ENCODE data around the gene TSGA10IP.

TSGA10IP gene

DNA sequence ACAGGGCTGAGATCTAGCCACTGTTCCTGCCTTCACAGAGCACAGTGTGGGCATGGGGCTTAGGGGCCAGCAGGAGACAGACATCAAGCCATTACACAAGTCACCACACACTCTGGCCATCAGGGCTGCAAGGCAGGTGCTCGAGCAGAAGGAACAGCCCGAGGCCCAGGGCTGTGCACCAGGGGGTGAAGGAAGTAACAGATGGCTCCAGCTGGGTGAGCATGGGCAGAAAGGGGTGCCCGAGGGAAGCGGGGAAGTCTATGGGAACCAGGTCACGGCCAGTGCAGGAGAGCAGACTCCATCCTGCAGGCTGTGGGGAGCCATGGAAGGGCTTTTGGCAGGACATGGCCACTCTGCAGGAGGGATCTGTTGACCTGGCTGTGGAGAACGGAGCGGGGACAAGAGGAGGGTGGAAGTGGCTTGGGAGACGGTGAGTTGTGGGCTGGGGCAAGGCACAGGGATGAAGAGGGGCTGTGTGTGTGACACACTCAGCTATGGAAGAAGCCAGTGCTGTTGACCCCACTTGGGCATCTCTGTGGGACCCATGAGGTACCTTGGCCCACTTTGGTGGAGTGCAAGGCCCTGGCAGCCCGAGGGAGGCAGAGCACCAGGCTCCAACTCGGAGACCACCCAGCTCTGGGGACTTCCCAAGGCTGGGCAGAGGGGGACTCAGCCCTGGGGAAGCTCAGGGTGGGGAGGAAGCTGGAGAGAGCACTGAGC, 30.0 kb upstream of the TSGA10IP start:
- peak overlapping the region; percentile 55 for H3K4me2 ChIP-seq (ENCODE audit: low read length, poor library complexity, severe bottlenecking)
- H4K8ac ChIP-seq (ENCODE audit: low read length): peak overlapping the region; percentile 99
- peak overlapping the region in 1 of 2 experiments; percentile 4 for H3K4me3 ChIP-seq (ENCODE audit: insufficient read depth in 1 of 2, low read depth in 1 of 2, low read length in 2 of 2)
- H2BK5ac ChIP-seq (ENCODE audit: low read depth, low read length, poor library complexity, severe bottlenecking): peak overlapping the region; percentile 99
- DNase-seq: peak; percentile 51
- H4K91ac ChIP-seq (ENCODE audit: low read length): peak overlapping the region; percentile 100
- H3K27me3 ChIP-seq (ENCODE audit: control insufficient read depth in 1 of 2, insufficient read depth in 1 of 2, low read length in 2 of 2): no peaks in the 10 kb centered on the region
- peak overlapping the region; percentile 98 to 99 for H3K18ac ChIP-seq (ENCODE audit: low read depth in 1 of 2, low read length in 2 of 2)
- peak overlapping the region; percentile 87 for H3K9ac ChIP-seq (ENCODE audit: low read length)
- peak overlapping the region; percentile 3 to 92 for H3K23ac ChIP-seq (ENCODE audit: low read length in 2 of 2)
- no peak overlapping the region for H2AFZ ChIP-seq (ENCODE audit: low read depth, low read length)
- peak overlapping the region; percentile 97 for H3K4ac ChIP-seq (ENCODE audit: low read depth in 1 of 2, low read length in 2 of 2)
- H2BK15ac ChIP-seq (ENCODE audit: low read depth, poor library complexity, severe bottlenecking): peak overlapping the region; percentile 96
- H3K36me3 ChIP-seq (ENCODE audit: control insufficient read depth in 1 of 2, insufficient read depth in 2 of 2, low read depth in 1 of 2, low read length in 2 of 2): peaks cover 11 to 18% of the 10 kb centered on the region in 2 experiments
- H3K14ac ChIP-seq (ENCODE audit: low read length in 2 of 2): peak overlapping the region in 1 of 2 experiments; percentile 84
- peak overlapping the region; percentile 99 for H3K27ac ChIP-seq (ENCODE audit: low read length, poor library complexity, severe bottlenecking)
- peak overlapping the region; percentile 94 to 100 for H2BK12ac ChIP-seq (ENCODE audit: low read length in 2 of 2)
- peak overlapping the region; percentile 100 for H2AK5ac ChIP-seq (ENCODE audit: low read length, severe bottlenecking)
- peak overlapping the region; percentile 100 for H2BK120ac ChIP-seq (ENCODE audit: low read depth, low read length)
- WGBS: 31% methylated on average over 9 of the region's 10 CpGs
- peaks cover 63% of the 10 kb centered on the region for H3K4me1 ChIP-seq (ENCODE audit: control insufficient read depth, insufficient read depth, low read depth, low read length)
- H3K9me3 ChIP-seq (ENCODE audit: control insufficient read depth, low read length): no peaks in the 10 kb centered on the region
- peaks cover 14% of the 10 kb centered on the region for H3K79me1 ChIP-seq (replicated peaks; ENCODE audit: low read length, poor library complexity, severe bottlenecking)

GRCh38 chr11:65915821-65916251, 29.4 kb upstream of the TSGA10IP start:
- peak overlapping the region; percentile 93 for H2AK5ac ChIP-seq (ENCODE audit: low read length, severe bottlenecking)
- WGBS: 0% methylated on average over 12 of the region's 13 CpGs

DNA sequence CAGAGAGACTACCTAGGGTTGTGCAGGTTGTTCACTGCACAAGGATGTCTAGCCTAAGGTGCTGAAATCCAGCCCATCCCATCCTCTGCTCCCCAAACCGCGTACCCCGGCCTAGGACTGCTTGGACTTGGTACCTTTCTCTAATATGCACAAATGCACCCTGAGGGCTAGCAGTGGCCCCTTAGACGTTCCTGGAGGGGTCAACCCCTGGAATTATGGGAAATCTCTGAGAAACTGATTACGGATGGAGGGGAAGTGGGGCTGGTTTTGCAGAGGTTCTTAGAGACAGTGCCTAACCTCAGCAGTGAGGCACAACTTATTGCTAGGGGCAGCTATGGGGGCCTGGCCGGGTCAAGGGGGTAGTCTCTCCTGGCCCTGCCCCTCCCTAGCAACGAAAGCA, 28.9 kb upstream of the TSGA10IP start:
- H3K27ac ChIP-seq (ENCODE audit: low read length, poor library complexity, severe bottlenecking): peak overlapping the region; percentile 99
- peak overlapping the region; percentile 1 for H3K4me2 ChIP-seq (ENCODE audit: low read length, poor library complexity, severe bottlenecking)
- H3K18ac ChIP-seq (ENCODE audit: low read depth in 1 of 2, low read length in 2 of 2): peak overlapping the region; percentile 81 to 97
- H3K23ac ChIP-seq (ENCODE audit: low read length in 2 of 2): peak overlapping the region in 1 of 2 experiments; percentile 71
- peak overlapping the region; percentile 93 for H2AK5ac ChIP-seq (ENCODE audit: low read length, severe bottlenecking)
- DNase-seq: no peak
- H3K79me1 ChIP-seq (replicated peaks; ENCODE audit: low read length, poor library complexity, severe bottlenecking): peaks cover 16% of the 10 kb centered on the region
- peaks cover 69% of the 10 kb centered on the region for H3K4me1 ChIP-seq (ENCODE audit: control insufficient read depth, insufficient read depth, low read depth, low read length)
- no peaks in the 10 kb centered on the region for H3K27me3 ChIP-seq (ENCODE audit: control insufficient read depth in 1 of 2, insufficient read depth in 1 of 2, low read length in 2 of 2)
- H4K8ac ChIP-seq (ENCODE audit: low read length): peak overlapping the region; percentile 86
- H3K36me3 ChIP-seq (ENCODE audit: control insufficient read depth in 1 of 2, insufficient read depth in 2 of 2, low read depth in 1 of 2, low read length in 2 of 2): peaks cover 22 to 26% of the 10 kb centered on the region in 2 experiments
- H2BK12ac ChIP-seq (ENCODE audit: low read length in 2 of 2): peak overlapping the region; percentile 75 to 95
- H2BK120ac ChIP-seq (ENCODE audit: low read depth, low read length): peak overlapping the region; percentile 89
- 64% methylated on average over 6 of the region's 7 CpGs for WGBS
- H2BK5ac ChIP-seq (ENCODE audit: low read depth, low read length, poor library complexity, severe bottlenecking): peak overlapping the region; percentile 95
- H3K9me3 ChIP-seq (ENCODE audit: control insufficient read depth, low read length): no peaks in the 10 kb centered on the region
- H2AFZ ChIP-seq (ENCODE audit: low read depth, low read length): no peak overlapping the region
- peak overlapping the region; percentile 93 to 95 for H3K4ac ChIP-seq (ENCODE audit: low read depth in 1 of 2, low read length in 2 of 2)
- H2BK15ac ChIP-seq (ENCODE audit: low read depth, poor library complexity, severe bottlenecking): peak overlapping the region; percentile 98
- peak overlapping the region; percentile 91 for H4K91ac ChIP-seq (ENCODE audit: low read length)
- H3K14ac ChIP-seq (ENCODE audit: low read length in 2 of 2): no peak overlapping the region
- H3K4me3 ChIP-seq (ENCODE audit: insufficient read depth in 1 of 2, low read depth in 1 of 2, low read length in 2 of 2): peak overlapping the region in 1 of 2 experiments; percentile 98
- peak overlapping the region; percentile 98 for H3K9ac ChIP-seq (ENCODE audit: low read length)

More at GRCh38 chr11:65915821-65916251, 29.4 kb upstream of the TSGA10IP start:
- Histone ChIP-seq H3K27me3 (ENCODE audit: control insufficient read depth in 1 of 2, insufficient read depth in 1 of 2, low read length in 2 of 2) (no peaks in the 10 kb centered on the region), H3K4ac (ENCODE audit: low read depth in 1 of 2, low read length in 2 of 2) (peak overlapping the region; percentile 93 to 95), H3K4me2 (ENCODE audit: low read length, poor library complexity, severe bottlenecking) (peak overlapping the region; percentile 55), H4K91ac (ENCODE audit: low read length) (peak overlapping the region; percentile 91), H2AFZ (ENCODE audit: low read depth, low read length) (no peak overlapping the region), H3K4me3 (ENCODE audit: insufficient read depth in 1 of 2, low read depth in 1 of 2, low read length in 2 of 2) (peak overlapping the region; percentile 25 to 98), H2BK5ac (ENCODE audit: low read depth, low read length, poor library complexity, severe bottlenecking) (peak overlapping the region; percentile 95), H3K36me3 (ENCODE audit: control insufficient read depth in 1 of 2, insufficient read depth in 2 of 2, low read depth in 1 of 2, low read length in 2 of 2) (peaks cover 17 to 24% of the 10 kb centered on the region in 2 experiments), H3K9me3 (ENCODE audit: control insufficient read depth, low read length) (no peaks in the 10 kb centered on the region), H3K27ac (ENCODE audit: low read length, poor library complexity, severe bottlenecking) (peak overlapping the region; percentile 99), H3K23ac (ENCODE audit: low read length in 2 of 2) (no peak overlapping the region), H2BK120ac (ENCODE audit: low read depth, low read length) (peak overlapping the region; percentile 89), H2BK12ac (ENCODE audit: low read length in 2 of 2) (peak overlapping the region; percentile 65 to 75), H3K4me1 (ENCODE audit: control insufficient read depth, insufficient read depth, low read depth, low read length) (peaks cover 68% of the 10 kb centered on the region), H2BK15ac (ENCODE audit: low read depth, poor library complexity, severe bottlenecking) (no peak overlapping the region), H3K18ac (ENCODE audit: low read depth in 1 of 2, low read length in 2 of 2) (peak overlapping the region; percentile 97 to 98), H4K8ac (ENCODE audit: low read length) (peak overlapping the region; percentile 86), H3K14ac (ENCODE audit: low read length in 2 of 2) (no peak overlapping the region), H3K79me1 (replicated peaks; ENCODE audit: low read length, poor library complexity, severe bottlenecking) (peaks cover 16% of the 10 kb centered on the region), H3K9ac (ENCODE audit: low read length) (peak overlapping the region; percentile 98)
- peak; percentile 99 for DNase-seq

GRCh38 chr11:65917077-65917433, 28.2 kb upstream of the TSGA10IP start:
- Histone ChIP-seq H3K23ac (ENCODE audit: low read length in 2 of 2) (peak overlapping the region in 1 of 2 experiments; percentile 16), H3K18ac (ENCODE audit: low read depth in 1 of 2, low read length in 2 of 2) (peak overlapping the region; percentile 97 to 98), H3K14ac (ENCODE audit: low read length in 2 of 2) (peak overlapping the region in 1 of 2 experiments; percentile 86), H3K27ac (ENCODE audit: low read length, poor library complexity, severe bottlenecking) (peak overlapping the region; percentile 99), H3K9me3 (ENCODE audit: control insufficient read depth, low read length) (no peaks in the 10 kb centered on the region), H4K8ac (ENCODE audit: low read length) (peak overlapping the region; percentile 90), H2BK120ac (ENCODE audit: low read depth, low read length) (peak overlapping the region; percentile 89), H3K9ac (ENCODE audit: low read length) (peak overlapping the region; percentile 98), H3K36me3 (ENCODE audit: control insufficient read depth in 1 of 2, insufficient read depth in 2 of 2, low read depth in 1 of 2, low read length in 2 of 2) (peaks cover 28 to 30% of the 10 kb centered on the region in 2 experiments), H2AFZ (ENCODE audit: low read depth, low read length) (no peak overlapping the region), H3K4me1 (ENCODE audit: control insufficient read depth, insufficient read depth, low read depth, low read length) (peaks cover 63% of the 10 kb centered on the region), H2BK15ac (ENCODE audit: low read depth, poor library complexity, severe bottlenecking) (peak overlapping the region; percentile 98), H2BK12ac (ENCODE audit: low read length in 2 of 2) (peak overlapping the region; percentile 75 to 95), H3K4me2 (ENCODE audit: low read length, poor library complexity, severe bottlenecking) (peak overlapping the region; percentile 25), H3K79me1 (replicated peaks; ENCODE audit: low read length, poor library complexity, severe bottlenecking) (peaks cover 16% of the 10 kb centered on the region), H2AK5ac (ENCODE audit: low read length, severe bottlenecking) (peak overlapping the region; percentile 93), H4K91ac (ENCODE audit: low read length) (peak overlapping the region; percentile 89), H3K27me3 (ENCODE audit: control insufficient read depth in 1 of 2, insufficient read depth in 1 of 2, low read length in 2 of 2) (no peaks in the 10 kb centered on the region), H3K4me3 (ENCODE audit: insufficient read depth in 1 of 2, low read depth in 1 of 2, low read length in 2 of 2) (peak overlapping the region in 1 of 2 experiments; percentile 98), H3K4ac (ENCODE audit: low read depth in 1 of 2, low read length in 2 of 2) (peak overlapping the region; percentile 93 to 95), H2BK5ac (ENCODE audit: low read depth, low read length, poor library complexity, severe bottlenecking) (peak overlapping the region; percentile 95)
- no peak for DNase-seq
- WGBS: 86% methylated on average over 3 of the region's 3 CpGs
